ENCODE results near the gene HTT.

- TF ChIP-seq POLR2AphosphoS5 (IDR thresholded peaks at IDR 0.05; ENCODE audit: insufficient read depth in 1 of 2, low read depth in 1 of 2) (no peak), CTCF (IDR thresholded peaks at IDR 0.05) (no peak)
These were observed 144.6 kb downstream of the HTT start for GRCh38 chr4:3218824-3219760.
